Ectodermal cell (in vitro differentiated cells): Measurements from ENCODE around the gene MYO1G.

Experiments used
- H3K27ac ChIP-seq: 2 replicates; pipeline ENCODE4 v1.7.0; 2013; ENCODE audit warnings: mild to moderate bottlenecking, low read depth, low read length; ENCODE audit not compliant: insufficient read depth, poor library complexity, severe bottlenecking
- H3K27me3 ChIP-seq: 2 replicates; pipeline ENCODE4 v1.7.0; 2013; ENCODE audit warnings: mild to moderate bottlenecking, low read length; ENCODE audit not compliant: insufficient read depth, control insufficient read depth, poor library complexity, severe bottlenecking
- H3K36me3 ChIP-seq: one replicate; pipeline ENCODE4 v1.7.0; 2013; ENCODE audit warnings: low read length; ENCODE audit not compliant: control insufficient read depth, insufficient read depth
- H3K4me1 ChIP-seq: one replicate; pipeline ENCODE4 v1.7.0; 2013; ENCODE audit warnings: low read length; ENCODE audit not compliant: control insufficient read depth, insufficient read depth
- H3K4me3 ChIP-seq: 2 replicates; pipeline ENCODE4 v1.7.0; 2013; ENCODE audit warnings: low read depth, low read length, control low read depth; ENCODE audit not compliant: insufficient read depth
- H3K9me3 ChIP-seq: 2 replicates; pipeline ENCODE4 v1.7.0; 2013; ENCODE audit warnings: mild to moderate bottlenecking, low read length, moderate library complexity; ENCODE audit not compliant: control insufficient read depth
- WGBS, 2 experiments: methylation state at CpG; one replicate each; pipeline ENCODE4 v1.1.7; 2013; ENCODE audit warnings: missing lambda C conversion rate in 2 of 2; 5-methylcytosine and 5-hydroxymethylcytosine counted together

The MYO1G gene

GRCh38 chr7:44987996-44988395, 9.2 kb upstream of the MYO1G start:
- no peak overlapping the region for H3K4me3 ChIP-seq
- H3K36me3 ChIP-seq = peaks cover 21% of the 10 kb centered on the region
- H3K27ac ChIP-seq = no peak overlapping the region
- H3K9me3 ChIP-seq = no peaks in the 10 kb centered on the region
- H3K4me1 ChIP-seq = peaks cover 8% of the 10 kb centered on the region
- WGBS, 2 experiments = 89 to 90% methylated on average over 10 of the region's 10 CpGs
- H3K27me3 ChIP-seq = no peaks in the 10 kb centered on the region

GRCh38 chr7:44987457-44987856, 8.6 kb upstream of the MYO1G start:
- WGBS, 2 experiments = 86 to 91% methylated on average over 6 to 7 of the region's 7 CpGs
- no peaks in the 10 kb centered on the region for H3K27me3 ChIP-seq
- no peak overlapping the region for H3K4me3 ChIP-seq
- H3K36me3 ChIP-seq = peaks cover 26% of the 10 kb centered on the region
- peaks cover 8% of the 10 kb centered on the region for H3K4me1 ChIP-seq
- no peaks in the 10 kb centered on the region for H3K9me3 ChIP-seq
- no peak overlapping the region for H3K27ac ChIP-seq

GRCh38 chr7:44986218-44987053, 7.6 kb upstream of the MYO1G start:
- Histone ChIP-seq H3K27me3 (no peaks in the 10 kb centered on the region), H3K9me3 (no peaks in the 10 kb centered on the region), H3K4me3 (peak overlapping the region; percentile 77), H3K36me3 (peaks cover 26% of the 10 kb centered on the region), H3K27ac (peak overlapping the region; percentile 95), H3K4me1 (peaks cover 8% of the 10 kb centered on the region)
- WGBS, 2 experiments = 1% methylated on average over 68 of the region's 68 CpGs

- Histone ChIP-seq H3K4me1 (peaks cover 8% of the 10 kb centered on the region), H3K9me3 (no peaks in the 10 kb centered on the region), H3K27ac (peak overlapping the region; percentile 95), H3K36me3 (peaks cover 26% of the 10 kb centered on the region), H3K27me3 (no peaks in the 10 kb centered on the region), H3K4me3 (peak overlapping the region; percentile 77)
- 5 to 6% methylated on average over 8 of the region's 8 CpGs for WGBS, 2 experiments
These were observed 7.0 kb upstream of the MYO1G start for GRCh38 chr7:44985900-44986217.

GRCh38 chr7:44985033-44985695, 6.3 kb upstream of the MYO1G start:
- H3K27ac ChIP-seq = no peak overlapping the region
- H3K4me1 ChIP-seq = peaks cover 8% of the 10 kb centered on the region
- H3K9me3 ChIP-seq = no peaks in the 10 kb centered on the region
- H3K4me3 ChIP-seq = peak overlapping the region; percentile 77
- no peaks in the 10 kb centered on the region for H3K27me3 ChIP-seq
- WGBS, 2 experiments = 67 to 71% methylated on average over 6 of the region's 6 CpGs
- peaks cover 26% of the 10 kb centered on the region for H3K36me3 ChIP-seq

GRCh38 chr7:44984478-44984758, 5.6 kb upstream of the MYO1G start:
- no peak overlapping the region for H3K4me3 ChIP-seq
- H3K36me3 ChIP-seq = peaks cover 26% of the 10 kb centered on the region
- no peak overlapping the region for H3K27ac ChIP-seq
- H3K4me1 ChIP-seq = peaks cover 8% of the 10 kb centered on the region
- no peaks in the 10 kb centered on the region for H3K9me3 ChIP-seq
- H3K27me3 ChIP-seq = no peaks in the 10 kb centered on the region
- WGBS, 2 experiments = 80 to 85% methylated on average over 3 of the region's 3 CpGs

- Histone ChIP-seq H3K27me3 (no peaks in the 10 kb centered on the region), H3K27ac (no peak overlapping the region), H3K4me3 (no peak overlapping the region), H3K36me3 (peaks cover 26% of the 10 kb centered on the region), H3K9me3 (no peaks in the 10 kb centered on the region), H3K4me1 (peaks cover 8% of the 10 kb centered on the region)
- WGBS, 2 experiments = 96% methylated on average over 6 of the region's 6 CpGs
These were observed 5.1 kb upstream of the MYO1G start for GRCh38 chr7:44983742-44984477.

- Histone ChIP-seq H3K27me3 (no peaks in the 10 kb centered on the region), H3K4me1 (peaks cover 8% of the 10 kb centered on the region), H3K27ac (no peak overlapping the region), H3K9me3 (no peaks in the 10 kb centered on the region), H3K36me3 (peaks cover 26% of the 10 kb centered on the region), H3K4me3 (no peak overlapping the region)
- WGBS, 2 experiments = 93 to 97% methylated on average over 1 of the region's 1 CpG
These were observed 4.2 kb upstream of the MYO1G start for GRCh38 chr7:44982970-44983369.

- 95 to 100% methylated on average over 1 of the region's 1 CpG for WGBS, 2 experiments
- no peaks in the 10 kb centered on the region for H3K27me3 ChIP-seq
- no peak overlapping the region for H3K27ac ChIP-seq
- no peaks in the 10 kb centered on the region for H3K9me3 ChIP-seq
- H3K4me3 ChIP-seq = no peak overlapping the region
- H3K4me1 ChIP-seq = peaks cover 8% of the 10 kb centered on the region
- peaks cover 26% of the 10 kb centered on the region for H3K36me3 ChIP-seq
These were observed 3.7 kb upstream of the MYO1G start for GRCh38 chr7:44982535-44982923.

- Histone ChIP-seq H3K4me1 (peaks cover 8% of the 10 kb centered on the region), H3K4me3 (no peak overlapping the region), H3K27ac (no peak overlapping the region), H3K9me3 (no peaks in the 10 kb centered on the region), H3K36me3 (peaks cover 26% of the 10 kb centered on the region), H3K27me3 (no peaks in the 10 kb centered on the region)
- WGBS, 2 experiments = 92 to 95% methylated on average over 6 to 7 of the region's 7 CpGs
These were observed 2.4 kb upstream of the MYO1G start for GRCh38 chr7:44981035-44981706.
